HepG2 (cell line): Measurements from ENCODE around the gene ZNF563. TPM values are rescaled to one million over a fixed set of nuclear protein-coding genes. Genes with fewer than 3 reads are reported as not detected.

Source experiments
- EP300 ChIP-seq, 3 experiments: sonication (generic) in 1 of 3; formaldehyde crosslinking in 1 of 3; IDR thresholded peaks; 2 replicates each; pipeline versions ENCODE4 v1.5.1 to v1.6.1; 2011 to 2020; ENCODE audit warnings: low read depth in 2 of 3, low read length in 2 of 3, borderline replicate concordance in 1 of 3, improper control_type of control experiment in 1 of 3, mild to moderate bottlenecking in 1 of 3, missing genetic modification reagents in 1 of 3, moderate library complexity in 1 of 3
- FOXC1 ChIP-seq: sonication (generic); formaldehyde crosslinking; IDR thresholded peaks from 2 replicates; pipeline ENCODE4 v1.8.0; 2022; ENCODE audit warnings: mild to moderate bottlenecking, missing genetic modification reagents, borderline replicate concordance
- GMEB1 ChIP-seq: sonication (generic); formaldehyde crosslinking; IDR thresholded peaks from 2 replicates; pipeline ENCODE4 v1.5.1; 2020; ENCODE audit warnings: missing genetic modification reagents, mild to moderate bottlenecking, borderline replicate concordance
- GMEB2 ChIP-seq: IDR thresholded peaks from 2 replicates; pipeline ENCODE4 v1.6.1; 2016; ENCODE audit warnings: missing biosample characterization, missing genetic modification reagents, low read depth
- HNF4A ChIP-seq: sonication (generic); formaldehyde crosslinking; IDR thresholded peaks from 2 replicates; pipeline ENCODE4 v1.4.0; 2020; ENCODE audit warnings: missing genetic modification reagents
- HNF4G ChIP-seq, 2 experiments: sonication (generic) in 1 of 2; formaldehyde crosslinking in 1 of 2; IDR thresholded peaks; 2 replicates each; pipeline versions ENCODE4 v1.4.0 to v1.6.1; 2011 to 2020; ENCODE audit warnings: borderline replicate concordance in 2 of 2, low read depth in 2 of 2, mild to moderate bottlenecking in 2 of 2, low read length in 1 of 2, missing genetic modification reagents in 1 of 2, moderate library complexity in 1 of 2
- ISL2 ChIP-seq: sonication (generic); formaldehyde crosslinking; IDR thresholded peaks from 2 replicates; pipeline ENCODE4 v1.5.0; 2020; ENCODE audit warnings: missing genetic modification reagents
- JARID2 ChIP-seq: sonication (generic); formaldehyde crosslinking; IDR thresholded peaks from 2 replicates; pipeline ENCODE4 v1.8.1; 2023; ENCODE audit warnings: missing genetic modification reagents, inconsistent platforms; ENCODE audit not compliant: insufficient replicate concordance
- KAT8 ChIP-seq: IDR thresholded peaks from 2 replicates; pipeline ENCODE4 v1.6.1; 2016; ENCODE audit warnings: missing genetic modification reagents, missing compliant biosample characterization
- MAF1 ChIP-seq: sonication (generic); formaldehyde crosslinking; IDR thresholded peaks from 2 replicates; pipeline ENCODE4 v1.5.0; 2020; ENCODE audit warnings: missing genetic modification reagents, borderline replicate concordance
- MTA3 ChIP-seq: sonication (generic); formaldehyde crosslinking; IDR thresholded peaks from 2 replicates; pipeline ENCODE4 v1.4.0; 2020; ENCODE audit warnings: missing genetic modification reagents
- MTERF4 ChIP-seq: sonication (generic); formaldehyde crosslinking; IDR thresholded peaks from 2 replicates; pipeline ENCODE4 v1.8.0; 2023; ENCODE audit warnings: mild to moderate bottlenecking, missing genetic modification reagents
- PHF5A ChIP-seq: IDR thresholded peaks from one replicate; pipeline ENCODE4 v1.6.1; 2018; ENCODE audit warnings: low read depth, missing genetic modification reagents; ENCODE audit not compliant: unreplicated experiment
- PITX1 ChIP-seq: sonication (generic); formaldehyde crosslinking; IDR thresholded peaks from 2 replicates; pipeline ENCODE4 v1.5.1; 2020; ENCODE audit warnings: mild to moderate bottlenecking, missing genetic modification reagents
- RORA ChIP-seq: sonication (generic); formaldehyde crosslinking; IDR thresholded peaks from 2 replicates; pipeline ENCODE4 v1.5.0; 2020; ENCODE audit warnings: mild to moderate bottlenecking, missing genetic modification reagents, moderate library complexity
- RXRA ChIP-seq: sonication (generic); formaldehyde crosslinking; IDR thresholded peaks from 2 replicates; pipeline ENCODE4 v1.5.1; 2020; ENCODE audit warnings: missing genetic modification reagents
- SCMH1 ChIP-seq: sonication (generic); formaldehyde crosslinking; IDR thresholded peaks from 2 replicates; pipeline ENCODE4 v1.9.0; 2021; ENCODE audit warnings: missing genetic modification reagents, mild to moderate bottlenecking, borderline replicate concordance
- SYNCRIP ChIP-seq: fragments of 200-400 bp; formaldehyde crosslinking; IDR thresholded peaks from 2 replicates; pipeline ENCODE4 v1.6.1; 2018; ENCODE audit warnings: mild to moderate bottlenecking, low read depth, low read length; ENCODE audit not compliant: insufficient read depth
- TBX2 ChIP-seq: sonication (generic); formaldehyde crosslinking; IDR thresholded peaks from 2 replicates; pipeline ENCODE4 v1.5.0; 2020; ENCODE audit warnings: missing genetic modification reagents, mild to moderate bottlenecking, borderline replicate concordance
- TBX3 ChIP-seq: fragments of 450-650 bp; IDR thresholded peaks from 2 replicates; pipeline ENCODE4 v1.6.1; 2017; ENCODE audit warnings: antibody characterized with exemption, mild to moderate bottlenecking, inconsistent platforms, borderline replicate concordance
- TCF7 ChIP-seq: sonication (generic); IDR thresholded peaks from 2 replicates; pipeline ENCODE4 v1.6.1; 2016; ENCODE audit warnings: antibody characterized with exemption, low read depth
- ZNF234 ChIP-seq: sonication (generic); formaldehyde crosslinking; conservative IDR thresholded peaks from 2 replicates; pipeline ENCODE4 v1.5.1; 2020; ENCODE audit warnings: mild to moderate bottlenecking, missing genetic modification reagents
- ZNF296 ChIP-seq: sonication (generic); formaldehyde crosslinking; conservative IDR thresholded peaks from 2 replicates; pipeline ENCODE4 v1.5.0; 2020; ENCODE audit warnings: mild to moderate bottlenecking, missing genetic modification reagents
- ZNF317 ChIP-seq: sonication (generic); formaldehyde crosslinking; IDR thresholded peaks from 2 replicates; pipeline ENCODE4 v1.5.0; 2020; ENCODE audit warnings: mild to moderate bottlenecking, missing genetic modification reagents
- ZNF337 ChIP-seq: sonication (generic); formaldehyde crosslinking; IDR thresholded peaks from 2 replicates; pipeline ENCODE4 v1.5.1; 2020; ENCODE audit warnings: missing genetic modification reagents, low read depth, mild to moderate bottlenecking, borderline replicate concordance
- ZNF782 ChIP-seq: sonication (generic); formaldehyde crosslinking; IDR thresholded peaks from 2 replicates; pipeline ENCODE4 v1.4.0; 2020; ENCODE audit warnings: missing genetic modification reagents, mild to moderate bottlenecking, borderline replicate concordance
- polyA plus RNA-seq, 8 experiments: library from polyadenylated mRNA; depleted of rRNA in 3 of 8; stranded (reverse) in 7 of 8; unstranded in 1 of 8; fragments of >200 nt; fragmentation: Illumina TruSeq in 4 of 8; extraction: Trizol in 4 of 8; gene quantifications; 2 replicates each; pipeline versions ENCODE4 v1.2.1 to v1.2.3, GENCODE V29; 2011 to 2016; ENCODE audit warnings: low read depth in 4 of 8, missing spikeins in 1 of 8, mixed read lengths in 1 of 8; ENCODE audit not compliant: insufficient read depth in 1 of 8
- total RNA-seq, 5 experiments: library from RNA; depleted of rRNA; stranded (reverse); fragments of >200 nt; fragmentation: Illumina TruSeq; extraction: Trizol; gene quantifications; 2 replicates each; pipeline ENCODE4 v1.2.3, GENCODE V29; 2016; ENCODE audit warnings: low read depth in 1 of 5

Gene ZNF563
- total and polyA plus RNA-seq, 2 of the 13 experiments (the other 11 are each of a cell fraction or from before 2014, with no cell fraction given): 7.5 to 19.5 TPM

DNA sequence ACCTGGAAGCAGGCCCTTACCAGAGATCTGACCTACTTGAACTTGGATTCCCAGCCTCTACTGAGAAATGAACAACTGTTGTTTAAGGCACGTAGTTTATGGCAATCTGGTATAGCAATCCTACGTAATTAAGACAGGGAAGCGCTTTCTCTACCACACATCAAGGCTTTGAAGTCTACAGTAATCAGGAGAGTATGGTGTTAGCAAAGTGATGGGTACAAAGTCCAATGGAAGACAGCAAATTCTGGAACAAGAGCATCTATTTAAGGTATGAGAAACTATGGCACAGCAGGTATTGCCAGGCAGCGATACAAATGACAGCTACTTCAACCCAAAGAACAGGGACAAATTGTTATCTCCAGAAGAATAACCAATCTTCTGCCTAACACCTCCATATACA lies 3.1 kb downstream of the ZNF563 start (continued):
- no peak for TF ChIP-seq GMEB2 (CRISPR knock-in tag)
- TF ChIP-seq TCF7: peak; percentile 83
- TF ChIP-seq GMEB1 (CRISPR knock-in tag): no peak
- TF ChIP-seq MTA3 (CRISPR knock-in tag): no peak
- TF ChIP-seq HNF4G (IDR thresholded peaks at IDR 0.05; ENCODE audit: borderline replicate concordance, low read depth, low read length): peak; percentile 77
- peak; percentile 73; the same call in 1 of the 2 replicates for TF ChIP-seq HNF4G (CRISPR knock-in tag; IDR thresholded peaks at IDR 0.05; ENCODE audit: borderline replicate concordance, low read depth)
- no peak for TF ChIP-seq RORA (CRISPR knock-in tag)
- TF ChIP-seq SCMH1: no peak
- TF ChIP-seq KAT8 (CRISPR knock-in tag): no peak
- no peak for TF ChIP-seq MAF1
- TF ChIP-seq ZNF234 (CRISPR knock-in tag): no peak
- no peak for TF ChIP-seq ZNF782 (CRISPR knock-in tag)
- TF ChIP-seq PHF5A (CRISPR knock-in tag): no peak
- no peak for TF ChIP-seq PITX1 (CRISPR knock-in tag)
- no peak for TF ChIP-seq MTERF4 (CRISPR knock-in tag)
- no peak for TF ChIP-seq JARID2 (CRISPR knock-in tag)
- TF ChIP-seq FOXC1 (CRISPR knock-in tag): no peak
- no peak for TF ChIP-seq ZNF337
- TF ChIP-seq EP300 (IDR thresholded peaks at IDR 0.05; ENCODE audit: low read depth in 2 of 2, low read length in 2 of 2): peak in 1 of 2 experiments; percentile 74; a peak in 2 of 4 replicates
- peak; percentile 62; the same call in 1 of the 2 replicates for TF ChIP-seq EP300 (CRISPR knock-in tag; IDR thresholded peaks at IDR 0.05; ENCODE audit: borderline replicate concordance)
- TF ChIP-seq SYNCRIP: no peak
- peak; percentile 67; the same call in 1 of the 2 replicates for TF ChIP-seq TBX2 (CRISPR knock-in tag)
- no peak; the same call in 1 of the 2 replicates for TF ChIP-seq RXRA (CRISPR knock-in tag)
- peak; percentile 93 for TF ChIP-seq TBX3
- TF ChIP-seq ZNF317 (CRISPR knock-in tag): 0 out of 2 replicates have a peak, but pooled peaks have one; percentile 9
- peak; percentile 93 for TF ChIP-seq HNF4A (CRISPR knock-in tag)
- no peak for TF ChIP-seq ZNF296 (CRISPR knock-in tag)
- 0 out of 2 replicates have a peak, but pooled peaks have one; percentile 33 for TF ChIP-seq ISL2 (CRISPR knock-in tag)
